GM18517 (cell line): ENCODE results near the gene PIK3R6.

Source experiments
- ATAC-seq: cut with Tn5 transposase; IDR thresholded peaks from one replicate; pipeline ENCODE4 v1.9.1; 2021; ENCODE audit warnings: mild to moderate bottlenecking, moderate library complexity; ENCODE audit not compliant: unreplicated experiment

PIK3R6 gene

GRCh38 chr17:8754890-8755289 lies 112.6 kb downstream of the PIK3R6 start:
- no peak for ATAC-seq

- ATAC-seq: no peak
These were observed 113.5 kb downstream of the PIK3R6 start for GRCh38 chr17:8753976-8754440.

GRCh38 chr17:8753136-8753975 lies 114.1 kb downstream of the PIK3R6 start:
- ATAC-seq: no peak
